GM12878 (cell line): ENCODE data around the gene IFI6. TPM values are rescaled to one million over a fixed set of nuclear protein-coding genes. Genes with fewer than 3 reads are reported as not detected.

Experiments used
- ATAC-seq: fragments of 200-7000 bp; cut with Tn5 transposase; 3 replicates; pipeline ENCODE4 v1.9.1; 2020; ENCODE audit warnings: mild to moderate bottlenecking, moderate library complexity
- BruUV-seq: library from RNA; stranded (reverse); fragments of 400-500 nt; replicated peaks from 2 replicates; lab custom pipeline; 2021; lab: Mats Ljungman, UMichigan
- CTCF ChIA-PET: fragments of 300-600 bp; sonication (Branson Sonifier 250); formaldehyde crosslinking; extraction: SDS; loops from one replicate; lab custom pipeline; 2021; ENCODE audit warnings: inconsistent platforms; lab: Yijun Ruan, JAX
- POLR2A ChIA-PET: fragments of 350-600 bp; formaldehyde crosslinking; extraction: SDS; loops from one replicate; lab custom pipeline; 2021; ENCODE audit warnings: inconsistent platforms; lab: Charles Lee
- RAD21 ChIA-PET: fragments of 300-600 bp; sonication (Branson Sonifier 250); formaldehyde crosslinking; loops from one replicate; lab custom pipeline; 2023; ENCODE audit warnings: antibody characterized with exemption; ENCODE audit not compliant: unreplicated experiment; lab: Charles Lee
- SMC1A ChIA-PET: fragments of 300-600 bp; sonication (Branson Sonifier 250); formaldehyde crosslinking; loops from one replicate; lab custom pipeline; 2023; ENCODE audit not compliant: unreplicated experiment, uncharacterized antibody; lab: Charles Lee
- DNase-seq: peaks from one replicate; pipeline ENCODE4 v3.0.0-alpha.2; 2011; ENCODE audit warnings: low read depth, low spot score
- FAIRE-seq: peaks from 3 replicates; lab custom pipeline; 2011; peaks lifted over from hg19 to GRCh38; lab: Jason Lieb, UNC
- H2AFZ ChIP-seq: 2 replicates; pipeline ENCODE4 v1.6.0; 2011; ENCODE audit warnings: low read depth, low read length, control low read depth; ENCODE audit not compliant: control insufficient read depth
- H3K27ac ChIP-seq: 2 replicates; pipeline ENCODE4 v1.5.1; 2011; ENCODE audit warnings: control low read depth; ENCODE audit not compliant: control insufficient read depth, insufficient read depth
- H3K27me3 ChIP-seq, 2 experiments: replicated peaks in 1 of 2; 2 replicates each; pipeline versions ENCODE4 v1.6.0 to v1.6.1; 2011; ENCODE audit warnings: low read length in 1 of 2; ENCODE audit not compliant: control insufficient read depth in 2 of 2, insufficient read depth in 2 of 2
- H3K36me3 ChIP-seq, 2 experiments: 2 replicates each; pipeline ENCODE4 v1.5.1; 2011; ENCODE audit warnings: low read length in 1 of 2; ENCODE audit not compliant: control insufficient read depth in 2 of 2, insufficient read depth in 2 of 2
- H3K4me1 ChIP-seq: 2 replicates; pipeline ENCODE4 v1.6.1; 2011; ENCODE audit warnings: mild to moderate bottlenecking, low read length, moderate library complexity, mixed read lengths; ENCODE audit not compliant: control insufficient read depth, insufficient read depth
- H3K4me2 ChIP-seq: 2 replicates; pipeline ENCODE4 v1.6.0; 2011; ENCODE audit warnings: control low read depth; ENCODE audit not compliant: control insufficient read depth, insufficient read depth
- H3K4me3 ChIP-seq: fragments of 200-600 bp; sonication (generic); 2 replicates; pipeline ENCODE4 v1.5.1; 2016
- H3K79me2 ChIP-seq: 2 replicates; pipeline ENCODE4 v1.6.0; 2011; ENCODE audit warnings: low read length; ENCODE audit not compliant: control insufficient read depth, insufficient read depth
- H3K9ac ChIP-seq: 2 replicates; pipeline ENCODE4 v1.8.0; 2011; ENCODE audit warnings: low read length, control low read depth, mixed read lengths; ENCODE audit not compliant: control insufficient read depth, insufficient read depth
- H3K9me3 ChIP-seq: replicated peaks from 3 replicates; pipeline ENCODE4 v1.5.1; 2011; ENCODE audit warnings: mild to moderate bottlenecking, low read length; ENCODE audit not compliant: control insufficient read depth, insufficient read depth
- H4K20me1 ChIP-seq: 2 replicates; pipeline ENCODE4 v1.6.0; 2011; ENCODE audit not compliant: control insufficient read depth, insufficient read depth
- BHLHE40 ChIP-seq, 2 experiments: fragments of 450-650 bp in 1 of 2; IDR thresholded peaks; 2 replicates each; pipeline ENCODE4 v1.6.1; 2011 to 2017; ENCODE audit warnings: low read depth in 2 of 2, borderline replicate concordance in 1 of 2, improper control_type of control experiment in 1 of 2, low read length in 1 of 2, mild to moderate bottlenecking in 1 of 2
- CBX3 ChIP-seq: fragments of 200-600 bp; sonication (generic); IDR thresholded peaks from 2 replicates; pipeline ENCODE4 v1.6.1; 2016; ENCODE audit warnings: low read depth, borderline replicate concordance
- EGR1 ChIP-seq, 2 experiments: IDR thresholded peaks; 1 replicate in 1 of 2; 2 replicates in 1 of 2; pipeline ENCODE4 v1.6.1; 2011 to 2012; ENCODE audit warnings: low read depth in 2 of 2, low read length in 2 of 2, borderline replicate concordance in 1 of 2, mild to moderate bottlenecking in 1 of 2, moderate library complexity in 1 of 2
- ESRRA ChIP-seq: IDR thresholded peaks from 2 replicates; pipeline ENCODE4 v1.6.1; 2012; ENCODE audit warnings: mild to moderate bottlenecking, low read length, improper control_type of control experiment
- EZH2 ChIP-seq: IDR thresholded peaks from 2 replicates; pipeline ENCODE4 v1.6.1; 2012; ENCODE audit warnings: low read depth, mild to moderate bottlenecking, control low read depth, inconsistent platforms, low read length, borderline replicate concordance; ENCODE audit not compliant: control insufficient read depth
- GABPA ChIP-seq: IDR thresholded peaks from 2 replicates; pipeline ENCODE4 v1.6.1; 2014; ENCODE audit warnings: antibody characterized with exemption, low read depth, mild to moderate bottlenecking, inconsistent platforms
- HSF1 ChIP-seq: fragments of 150-350 bp; IDR thresholded peaks from 2 replicates; pipeline ENCODE4 v1.6.1; 2014; ENCODE audit warnings: mild to moderate bottlenecking, low read depth, low read length
- IRF4 ChIP-seq: IDR thresholded peaks from 2 replicates; pipeline ENCODE4 v1.6.1; 2011; ENCODE audit warnings: low read depth, low read length
- NFYB ChIP-seq: IDR thresholded peaks from 2 replicates; pipeline ENCODE4 v1.6.1; 2011; ENCODE audit warnings: low read depth, mild to moderate bottlenecking, low read length, improper control_type of control experiment, moderate library complexity; ENCODE audit not compliant: insufficient read depth
- NR2C1 ChIP-seq: fragments of 450-650 bp; IDR thresholded peaks from 2 replicates; pipeline ENCODE4 v1.6.1; 2017; ENCODE audit warnings: antibody characterized with exemption, mild to moderate bottlenecking, moderate library complexity
- POU2F2 ChIP-seq: IDR thresholded peaks from 3 replicates; pipeline ENCODE4 v1.6.1; 2011; ENCODE audit warnings: low read depth, mild to moderate bottlenecking, low read length, borderline replicate concordance
- RB1 ChIP-seq: fragments of 450-650 bp; formaldehyde crosslinking; IDR thresholded peaks from 2 replicates; pipeline ENCODE4 v1.6.1; 2017; ENCODE audit warnings: mild to moderate bottlenecking, borderline replicate concordance
- RCOR1 ChIP-seq: conservative IDR thresholded peaks from 2 replicates; pipeline ENCODE4 v1.6.1; 2012; ENCODE audit warnings: low read depth, low read length, improper control_type of control experiment
- REST ChIP-seq: IDR thresholded peaks from 2 replicates; pipeline ENCODE4 v1.6.1; 2012; ENCODE audit warnings: mild to moderate bottlenecking, low read depth, low read length
- SMAD5 ChIP-seq: IDR thresholded peaks from 2 replicates; pipeline ENCODE4 v1.6.1; 2016; ENCODE audit warnings: antibody characterized with exemption, low read depth
- ZNF207 ChIP-seq: fragments of 450-650 bp; IDR thresholded peaks from 2 replicates; pipeline ENCODE4 v1.6.1; 2014; ENCODE audit warnings: antibody characterized with exemption, mild to moderate bottlenecking, borderline replicate concordance
- WGBS: methylation state at CpG from one replicate; pipeline ENCODE4 v1.1.6; 2016; ENCODE audit warnings: low lambda C conversion rate; ENCODE audit not compliant: insufficient replicate concordance, insufficient coverage; ENCODE audit errors: missing lambda C conversion rate; 5-methylcytosine and 5-hydroxymethylcytosine counted together
- in situ Hi-C: fragments of 300-500 bp; cut with MboI; formaldehyde crosslinking; loops from 9 replicates; pipeline ENCODE4 v1.14.3; 2018; ENCODE audit warnings: mixed read lengths
- intact Hi-C: fragments of 100-400 bp; cut with micrococcal nuclease; formaldehyde crosslinking; loops from one replicate; pipeline ENCODE4 v1.14.2; 2022; ENCODE audit not compliant: unreplicated experiment
- polyA plus RNA-seq, 11 experiments: library from polyadenylated mRNA; depleted of rRNA in 4 of 11; unstranded in 6 of 11; stranded (reverse) in 5 of 11; fragments of >200 nt; fragmentation: Nextera tagmentation in 4 of 11; fragmentation: Illumina TruSeq in 1 of 11; extraction: Ambion mirVana in 4 of 11; extraction: Trizol in 1 of 11; gene quantifications; 1 replicate in 1 of 11; 2 replicates in 10 of 11; pipeline versions ENCODE4 v1.2.1 to v1.2.3, GENCODE V29; 2011 to 2016; ENCODE audit warnings: inconsistent platforms in 2 of 11, missing spikeins in 2 of 11, low read depth in 1 of 11
- total RNA-seq, 4 experiments: library from RNA; depleted of rRNA in 3 of 4; stranded (reverse); fragments of >200 nt in 3 of 4; fragmentation: Illumina TruSeq in 1 of 4; extraction: Trizol in 1 of 4; gene quantifications; 2 replicates each; pipeline versions ENCODE4 v1.2.1 to v1.2.3, GENCODE V29; 2013 to 2021
- TF ChIP-seq, protein P1 (sequence below): fragments of 450-650 bp; IDR thresholded peaks from 2 replicates; pipeline ENCODE4 v1.6.1; 2014; ENCODE audit warnings: mild to moderate bottlenecking

IFI6 gene
- total and polyA plus RNA-seq, 10 of the 15 experiments (the other 5 are each of a cell fraction or from before 2014, with no cell fraction given), result 5.6 to 123 (median 69.0) TPM

DNA sequence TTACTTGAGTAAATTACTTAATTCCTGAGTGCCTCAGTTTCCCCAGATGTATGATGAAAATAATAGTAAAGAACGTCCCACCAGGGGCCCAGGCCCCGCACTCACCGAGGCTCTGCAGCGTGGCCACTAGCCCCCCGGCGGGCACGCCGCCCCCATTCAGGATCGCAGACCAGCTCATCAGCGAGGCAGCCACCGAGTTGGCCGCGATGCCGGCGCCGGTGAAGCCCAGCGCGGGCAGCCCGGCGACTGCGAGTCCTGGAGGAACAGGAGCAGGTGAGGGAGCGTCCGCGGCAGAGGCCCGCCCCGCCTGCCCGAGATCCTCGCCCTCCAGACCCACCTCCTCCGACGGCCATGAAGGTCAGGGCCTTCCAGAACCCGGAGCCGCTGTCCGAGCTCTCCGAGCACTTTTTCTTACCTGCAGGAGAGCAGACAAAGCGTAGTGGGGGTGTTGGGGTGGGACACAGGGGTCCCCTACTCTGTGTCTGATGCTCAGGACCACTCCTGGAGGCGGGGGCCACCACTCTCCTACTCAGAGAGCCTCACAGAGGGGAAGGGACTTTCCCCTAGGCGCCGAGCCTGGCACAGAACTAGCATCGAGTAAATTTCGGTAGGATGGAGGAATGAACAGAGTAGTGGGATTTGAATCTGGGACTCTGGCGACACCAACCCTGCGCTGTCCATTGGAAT is 3.7 kb downstream of the IFI6 start:
- Histone ChIP-seq H3K79me2 (peaks cover 18% of the 10 kb centered on the region), H3K36me3 (peaks cover 0 to 9% of the 10 kb centered on the region in 2 experiments; a peak in 1 of 4 replicates), H4K20me1 (no peaks in the 10 kb centered on the region), H3K4me1 (peaks cover 9% of the 10 kb centered on the region), H3K9ac (no peak overlapping the region), H3K9me3 (no peaks in the 10 kb centered on the region), H3K27me3 (no peaks in the 10 kb centered on the region), H3K27ac (no peak overlapping the region), H3K4me3 (no peak overlapping the region), H3K4me2 (no peak overlapping the region; the same call in 1 of the 2 replicates), H2AFZ (no peak overlapping the region)
- RAD21 ChIA-PET, result interaction anchor here (5.0 to 8.8 kb wide), 2 partner anchors 57 to 61 kb away, joined by 51 to 268 read pairs; partner anchors contain the start of genes AHDC1 and FAM76A
- no peak for ATAC-seq
- no peak for TF ChIP-seq EGR1 (IDR thresholded peaks at IDR 0.05; ENCODE audit: borderline replicate concordance in 1 of 2, low read depth in 2 of 2, low read length in 2 of 2)
- TF ChIP-seq ZNF207, result no peak
- no peak for TF ChIP-seq NFYB
- TF ChIP-seq RCOR1, result no peak
- TF ChIP-seq BHLHE40 (IDR thresholded peaks at IDR 0.05; ENCODE audit: borderline replicate concordance in 1 of 2, low read depth in 2 of 2, low read length in 1 of 2), result no peak
- TF ChIP-seq EZH2, result no peak
- no peak for TF ChIP-seq REST
- TF ChIP-seq POU2F2, result no peak
- TF ChIP-seq SMAD5, result no peak
- TF ChIP-seq ESRRA, result no peak
- no peak for TF ChIP-seq HSF1
- no peak for TF ChIP-seq NR2C1
- no peak for TF ChIP-seq IRF4
- TF ChIP-seq, protein P1, sequence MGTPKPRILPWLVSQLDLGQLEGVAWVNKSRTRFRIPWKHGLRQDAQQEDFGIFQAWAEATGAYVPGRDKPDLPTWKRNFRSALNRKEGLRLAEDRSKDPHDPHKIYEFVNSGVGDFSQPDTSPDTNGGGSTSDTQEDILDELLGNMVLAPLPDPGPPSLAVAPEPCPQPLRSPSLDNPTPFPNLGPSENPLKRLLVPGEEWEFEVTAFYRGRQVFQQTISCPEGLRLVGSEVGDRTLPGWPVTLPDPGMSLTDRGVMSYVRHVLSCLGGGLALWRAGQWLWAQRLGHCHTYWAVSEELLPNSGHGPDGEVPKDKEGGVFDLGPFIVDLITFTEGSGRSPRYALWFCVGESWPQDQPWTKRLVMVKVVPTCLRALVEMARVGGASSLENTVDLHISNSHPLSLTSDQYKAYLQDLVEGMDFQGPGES, result no peak
- TF ChIP-seq CBX3, result no peak
- TF ChIP-seq GABPA, result no peak
- no peak for TF ChIP-seq RB1
- SMC1A ChIA-PET, result no interaction called here
- in situ Hi-C loops, result no loop called here
- POLR2A ChIA-PET, result no interaction called here
- no peak for FAIRE-seq
- 90% methylated on average over 33 of the region's 42 CpGs for WGBS
- no TSS peak for BruUV-seq
- CTCF ChIA-PET, result interaction anchor here (8.8 kb wide), 1 partner anchor 60 kb away, joined by 327 read pairs; the partner anchor contains the start of gene AHDC1
- intact Hi-C loops, result loop anchor here (2.0 to 10.0 kb wide), 2 partner anchors 51 to 343 kb away; partner anchors contain the start of gene TMEM222
- no peak for DNase-seq
